Upper lobe of left lung (tissue), 6 donors: ENCODE results near the gene CCDC136. TPM values are rescaled to one million over a fixed set of nuclear protein-coding genes. Genes with fewer than 3 reads are reported as not detected.

Experiments used
- ATAC-seq, 2 donors: fragments of 200-7000 bp; cut with Tn5 transposase; one replicate each; pipeline ENCODE4 v1.9.1; 2022; ENCODE audit warnings: mild to moderate bottlenecking in 2 of 2, moderate library complexity in 2 of 2; ENCODE audit not compliant: low FRiP score in 2 of 2
- DNase-seq, 2 donors: peaks; one replicate each; pipeline ENCODE4 v3.0.0-alpha.2; 2019 to 2020
- H3K27ac ChIP-seq, 4 donors: fragments of 200-600 bp; sonication (generic); one replicate each; pipeline ENCODE4 v1.5.1; 2016 to 2019
- H3K27me3 ChIP-seq, 4 donors: fragments of 200-600 bp; sonication (generic); one replicate each; pipeline ENCODE4 v1.5.1; 2017 to 2019
- H3K36me3 ChIP-seq, 4 donors: fragments of 200-600 bp; sonication (generic); one replicate each; pipeline ENCODE4 v1.5.1; 2016 to 2019
- H3K4me1 ChIP-seq, 4 donors: fragments of 200-600 bp; sonication (generic); one replicate each; pipeline ENCODE4 v1.5.1; 2018 to 2019
- H3K4me3 ChIP-seq, 4 donors: fragments of 200-600 bp; sonication (generic); one replicate each; pipeline ENCODE4 v1.5.1; 2017 to 2019; ENCODE audit warnings: mild to moderate bottlenecking in 2 of 4, moderate library complexity in 1 of 4
- H3K9me3 ChIP-seq, 4 donors: fragments of 200-600 bp; sonication (generic); one replicate each; pipeline ENCODE4 v1.5.1; 2018 to 2019
- EP300 ChIP-seq, 4 donors: sonication (generic); formaldehyde crosslinking; IDR thresholded peaks; one replicate each; pipeline ENCODE4 v1.5.1; 2017; ENCODE audit warnings: antibody characterized with exemption in 4 of 4, control low read depth in 2 of 4
- POLR2A ChIP-seq, 4 donors: fragments of 450-650 bp; IDR thresholded peaks; one replicate each; pipeline ENCODE4 v1.5.1; 2016 to 2017; ENCODE audit warnings: antibody characterized with exemption in 4 of 4, mild to moderate bottlenecking in 2 of 4
- POLR2AphosphoS5 ChIP-seq, 2 donors: sonication (generic); formaldehyde crosslinking; IDR thresholded peaks; one replicate each; pipeline ENCODE4 v1.5.1; 2017; ENCODE audit warnings: antibody characterized with exemption in 2 of 2
- WGBS, 2 donors: methylation state at CpG; one replicate each; pipeline ENCODE4 v1.1.5; 2017 to 2018; 5-methylcytosine and 5-hydroxymethylcytosine counted together
- total RNA-seq, 6 donors: library from RNA; depleted of rRNA in 4 of 6; stranded (reverse); fragments of >200 nt in 4 of 6; gene quantifications; one replicate each; pipeline versions ENCODE4 v1.1.0 to v1.2.1, GENCODE V29; 2016 to 2021
- TF ChIP-seq, protein P1 (sequence below), 6 experiments: fragments of 450-650 bp in 4 of 6; fragments of 200-600 bp in 2 of 6; sonication (generic) in 2 of 6; IDR thresholded peaks; one replicate each; pipeline ENCODE4 v1.5.1; 2016 to 2019; ENCODE audit warnings: antibody characterized with exemption in 6 of 6
- donor health status: DM: no; HTN: no; CAD: no; lungs with moderate emphysema.
- donor health status: DM: no; HTN: yes; CAD: no; lungs with severe emphysema.

The CCDC136 gene
- total RNA-seq, 6 donors from 2014 or later = 0.46 to 7.2 (median 2.2) TPM

DNA sequence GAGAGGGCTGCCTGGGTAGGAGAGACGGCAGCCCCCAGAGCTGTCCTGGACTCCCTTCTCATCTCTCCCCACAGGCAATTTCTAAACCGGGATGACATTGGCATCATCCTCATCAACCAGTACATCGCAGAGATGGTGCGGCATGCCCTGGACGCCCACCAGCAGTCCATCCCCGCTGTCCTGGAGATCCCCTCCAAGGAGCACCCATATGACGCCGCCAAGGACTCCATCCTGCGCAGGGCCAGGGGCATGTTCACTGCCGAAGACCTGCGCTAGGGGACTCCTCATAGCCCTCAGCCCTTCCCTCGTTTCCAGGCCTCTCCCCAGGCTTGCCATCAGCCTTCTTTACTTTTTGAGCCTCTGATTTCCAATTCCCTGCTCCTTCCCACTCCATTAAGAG, 73.5 kb downstream of the CCDC136 start:
- no peak for DNase-seq
- Histone ChIP-seq H3K27ac (no peak overlapping the region), H3K4me1 (peaks cover 32 to 43% (median 32%) of the 10 kb centered on the region in 4 donors), H3K27me3 (peaks cover 0 to 8% (median 3%) of the 10 kb centered on the region in 4 donors), H3K9me3 (no peaks in the 10 kb centered on the region), H3K4me3 (no peak overlapping the region), H3K36me3 (peaks cover 0 to 19% (median 16%) of the 10 kb centered on the region in 4 donors)
- ATAC-seq = no peak
- WGBS, 2 donors = 95 to 97% methylated on average over 11 to 12 of the region's 12 CpGs
- no peak for TF ChIP-seq POLR2AphosphoS5 (IDR thresholded peaks at IDR 0.05)
- TF ChIP-seq EP300 (IDR thresholded peaks at IDR 0.05) = no peak
- TF ChIP-seq POLR2A (IDR thresholded peaks at IDR 0.05) = no peak
- TF ChIP-seq, protein P1, sequence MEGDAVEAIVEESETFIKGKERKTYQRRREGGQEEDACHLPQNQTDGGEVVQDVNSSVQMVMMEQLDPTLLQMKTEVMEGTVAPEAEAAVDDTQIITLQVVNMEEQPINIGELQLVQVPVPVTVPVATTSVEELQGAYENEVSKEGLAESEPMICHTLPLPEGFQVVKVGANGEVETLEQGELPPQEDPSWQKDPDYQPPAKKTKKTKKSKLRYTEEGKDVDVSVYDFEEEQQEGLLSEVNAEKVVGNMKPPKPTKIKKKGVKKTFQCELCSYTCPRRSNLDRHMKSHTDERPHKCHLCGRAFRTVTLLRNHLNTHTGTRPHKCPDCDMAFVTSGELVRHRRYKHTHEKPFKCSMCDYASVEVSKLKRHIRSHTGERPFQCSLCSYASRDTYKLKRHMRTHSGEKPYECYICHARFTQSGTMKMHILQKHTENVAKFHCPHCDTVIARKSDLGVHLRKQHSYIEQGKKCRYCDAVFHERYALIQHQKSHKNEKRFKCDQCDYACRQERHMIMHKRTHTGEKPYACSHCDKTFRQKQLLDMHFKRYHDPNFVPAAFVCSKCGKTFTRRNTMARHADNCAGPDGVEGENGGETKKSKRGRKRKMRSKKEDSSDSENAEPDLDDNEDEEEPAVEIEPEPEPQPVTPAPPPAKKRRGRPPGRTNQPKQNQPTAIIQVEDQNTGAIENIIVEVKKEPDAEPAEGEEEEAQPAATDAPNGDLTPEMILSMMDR (IDR thresholded peaks at IDR 0.05) = no peak

DNA sequence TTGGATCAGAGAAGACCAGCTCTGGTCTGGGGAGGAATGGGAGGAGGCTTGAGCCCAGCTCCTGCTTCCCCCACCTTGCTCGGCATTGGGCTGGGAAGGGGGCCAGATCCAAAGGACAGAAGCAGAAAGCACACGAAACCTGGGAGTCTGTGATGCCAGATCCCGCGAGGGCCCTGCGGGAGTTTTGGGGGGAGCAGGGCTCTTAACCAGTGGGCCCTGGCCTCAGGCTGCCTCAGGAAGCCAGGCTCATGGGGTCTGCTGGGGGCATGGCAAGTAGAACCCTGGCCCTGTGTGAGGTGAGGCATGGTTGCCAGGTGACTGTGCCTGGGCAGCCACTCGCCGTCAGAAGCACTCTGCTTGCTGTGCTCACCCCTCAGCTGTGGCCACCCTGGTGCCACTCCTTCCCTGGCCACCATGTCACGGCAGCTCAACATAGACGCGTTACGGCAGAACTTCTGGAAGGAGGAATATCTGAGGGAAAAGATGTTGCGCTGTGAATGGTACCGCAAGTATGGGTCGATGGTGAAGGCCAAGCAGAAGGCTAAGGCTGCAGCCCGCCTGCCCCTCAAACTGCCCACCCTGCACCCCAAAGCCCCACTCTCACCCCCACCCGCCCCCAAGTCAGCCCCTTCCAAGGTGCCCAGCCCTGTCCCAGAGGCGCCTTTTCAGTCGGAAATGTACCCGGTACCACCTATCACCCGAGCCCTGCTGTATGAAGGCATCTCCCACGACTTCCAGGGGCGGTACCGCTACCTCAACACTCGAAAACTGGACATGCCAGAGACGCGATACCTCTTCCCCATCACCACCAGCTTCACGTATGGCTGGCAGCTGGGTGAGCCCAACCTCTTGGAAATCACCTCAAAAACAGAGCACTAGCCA, 74.5 kb downstream of the CCDC136 start:
- DNase-seq (peak in 1 of 2 donors; percentile 46), ATAC-seq (no peak)
- peaks cover 32 to 43% (median 32%) of the 10 kb centered on the region in 4 donors for H3K4me1 ChIP-seq
- H3K4me3 ChIP-seq = no peak overlapping the region
- H3K36me3 ChIP-seq = peaks cover 0 to 19% (median 16%) of the 10 kb centered on the region in 4 donors
- H3K27ac ChIP-seq = no peak overlapping the region
- H3K9me3 ChIP-seq = no peaks in the 10 kb centered on the region
- WGBS, 2 donors = 94 to 95% methylated on average over 24 to 26 of the region's 27 CpGs
- peaks cover 0 to 8% (median 3%) of the 10 kb centered on the region in 4 donors for H3K27me3 ChIP-seq
- no peak for TF ChIP-seq POLR2AphosphoS5 (IDR thresholded peaks at IDR 0.05)
- no peak for TF ChIP-seq POLR2A (IDR thresholded peaks at IDR 0.05)
- TF ChIP-seq EP300 (IDR thresholded peaks at IDR 0.05) = no peak
- TF ChIP-seq, protein P1 (IDR thresholded peaks at IDR 0.05) = no peak

DNA sequence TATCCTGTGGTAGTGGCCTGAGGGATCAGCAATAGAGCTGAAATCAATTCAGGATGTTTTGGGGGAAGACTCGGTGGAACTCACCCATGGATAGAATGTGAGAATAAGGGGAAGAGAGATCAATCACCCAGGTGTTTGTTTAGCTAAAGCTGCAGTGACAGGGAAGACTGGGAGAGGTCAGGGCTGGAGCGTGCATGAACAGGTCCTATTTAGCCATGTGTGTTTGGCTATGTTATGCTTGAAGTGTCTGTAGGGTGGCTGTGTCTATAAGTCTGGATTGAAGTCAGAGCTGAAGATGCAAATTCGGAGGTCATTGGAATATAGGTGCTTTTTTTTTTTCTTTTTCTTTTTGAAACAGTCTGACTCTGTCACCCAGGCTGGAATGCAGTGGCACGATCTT, 75.5 kb downstream of the CCDC136 start:
- peaks cover 0 to 19% (median 16%) of the 10 kb centered on the region in 4 donors for H3K36me3 ChIP-seq
- peaks cover 0 to 8% (median 3%) of the 10 kb centered on the region in 4 donors for H3K27me3 ChIP-seq
- TF ChIP-seq EP300 (IDR thresholded peaks at IDR 0.05) (no peak), POLR2A (IDR thresholded peaks at IDR 0.05) (no peak), POLR2AphosphoS5 (IDR thresholded peaks at IDR 0.05) (no peak)
- TF ChIP-seq, protein P1 (IDR thresholded peaks at IDR 0.05) = no peak
- WGBS, 2 donors = 84 to 91% methylated on average over 4 of the region's 4 CpGs
- no peak overlapping the region for H3K27ac ChIP-seq
- DNase-seq (no peak), ATAC-seq (no peak)
- no peaks in the 10 kb centered on the region for H3K9me3 ChIP-seq
- no peak overlapping the region for H3K4me3 ChIP-seq
- peaks cover 28 to 40% (median 31%) of the 10 kb centered on the region in 4 donors for H3K4me1 ChIP-seq

DNA sequence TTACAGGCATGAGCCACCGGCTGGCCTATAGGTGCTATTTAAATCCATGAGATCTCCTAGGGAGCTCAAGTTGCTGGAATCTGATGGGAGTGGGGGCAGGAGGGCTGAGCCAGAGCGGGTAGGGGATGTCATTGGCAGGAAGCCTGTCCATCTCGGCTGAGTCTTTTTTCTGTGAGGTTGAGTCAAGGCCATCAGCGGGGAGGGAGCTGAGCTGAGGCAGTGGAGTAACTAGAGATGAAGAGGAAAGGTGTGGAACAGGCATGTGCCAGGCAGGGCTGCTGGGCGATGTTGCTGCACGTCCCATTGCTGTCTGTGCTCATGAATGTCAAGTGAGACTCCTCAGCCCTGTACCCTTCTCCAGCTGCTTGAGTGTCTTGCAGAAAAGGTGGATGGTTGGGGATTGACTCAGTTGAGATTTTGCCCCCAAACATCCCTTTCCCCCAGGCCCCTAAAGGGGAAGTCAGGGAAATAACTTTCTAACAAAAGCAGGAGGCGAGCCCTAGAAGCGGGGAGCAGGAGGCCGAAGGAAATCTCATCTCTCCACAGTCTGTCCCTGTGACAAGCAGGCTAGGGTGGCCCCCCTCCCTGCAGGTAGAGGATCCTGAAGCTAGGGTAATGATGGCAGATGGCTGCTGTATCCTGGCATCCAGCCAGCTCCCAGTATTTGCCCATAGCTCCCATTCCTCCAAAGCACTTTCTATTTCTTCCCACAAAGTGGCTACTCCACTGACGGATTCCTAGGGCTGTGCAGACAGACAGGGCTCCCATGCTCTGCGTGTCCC, 76.3 kb downstream of the CCDC136 start:
- WGBS, 2 donors = 83 to 86% methylated on average over 10 to 11 of the region's 11 CpGs
- DNase-seq = no peak
- no peak overlapping the region for H3K27ac ChIP-seq
- H3K4me3 ChIP-seq = no peak overlapping the region
- no peak for ATAC-seq
- H3K27me3 ChIP-seq = peaks cover 0 to 8% (median 3%) of the 10 kb centered on the region in 4 donors
- H3K36me3 ChIP-seq = peaks cover 0 to 19% (median 16%) of the 10 kb centered on the region in 4 donors
- no peaks in the 10 kb centered on the region for H3K9me3 ChIP-seq
- TF ChIP-seq POLR2AphosphoS5 (IDR thresholded peaks at IDR 0.05) (no peak), POLR2A (IDR thresholded peaks at IDR 0.05) (no peak), EP300 (IDR thresholded peaks at IDR 0.05) (no peak)
- TF ChIP-seq, protein P1 (IDR thresholded peaks at IDR 0.05) = no peak
- peaks cover 27 to 39% (median 30%) of the 10 kb centered on the region in 4 donors for H3K4me1 ChIP-seq
